ENCODE data around the gene SLC6A19.

SLC6A19 gene

GRCh38 chr5:1181451-1182359 is 19.7 kb upstream of the SLC6A19 start:
- no peak for DNase-seq

DNA sequence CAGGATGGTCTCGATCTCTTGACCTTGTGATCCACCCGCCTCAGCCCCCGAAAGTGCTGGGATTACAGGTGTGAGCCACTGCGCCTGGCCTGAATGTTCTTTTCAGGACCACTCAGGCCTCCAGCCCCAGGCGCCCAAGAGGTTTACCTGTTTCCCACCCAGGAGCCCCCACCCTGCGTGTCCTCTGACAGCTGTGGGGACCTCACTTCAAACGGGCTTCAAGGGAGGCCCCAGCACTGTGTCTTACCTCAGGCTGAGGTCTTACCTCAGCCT is 19.1 kb upstream of the SLC6A19 start:
- no peak for DNase-seq

- DNase-seq, result no peak
These were observed 18.6 kb upstream of the SLC6A19 start for GRCh38 chr5:1182633-1183423.

DNA sequence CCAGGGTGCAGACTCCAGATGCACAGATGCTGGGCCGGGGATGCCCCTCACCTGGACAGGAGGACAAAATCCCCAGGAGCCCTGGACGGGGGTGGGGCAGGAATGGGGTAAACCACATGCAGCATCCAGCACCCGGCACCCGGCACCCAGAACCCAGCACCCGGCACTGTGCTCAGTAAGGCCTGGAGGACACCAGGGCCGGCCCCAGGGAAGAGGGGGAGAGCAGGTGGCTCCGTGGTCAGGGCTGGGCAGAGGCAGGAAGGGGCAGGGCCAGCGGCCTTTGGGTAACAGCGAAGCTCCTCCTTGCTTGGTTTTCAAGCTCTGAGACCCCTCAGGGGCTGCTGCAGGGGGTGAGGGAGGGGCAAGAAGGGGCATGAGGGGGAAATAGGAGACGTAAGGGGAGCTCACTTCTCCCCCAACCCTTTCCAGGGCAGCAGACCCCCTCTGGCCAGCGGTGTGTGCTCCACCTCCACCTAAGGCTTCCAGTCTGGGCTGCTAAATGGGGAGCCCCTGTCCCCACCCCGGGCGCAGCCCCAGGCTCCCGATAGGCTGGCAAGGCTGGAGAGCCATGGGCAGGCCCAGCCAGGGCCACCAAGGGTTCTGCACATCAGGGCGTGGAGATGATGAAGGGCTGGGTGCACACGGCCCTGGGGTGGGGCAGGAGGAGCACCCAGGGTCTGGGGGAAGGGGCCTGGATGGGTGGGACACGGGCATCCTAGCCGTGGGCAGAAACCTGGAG is 17.8 kb upstream of the SLC6A19 start:
- DNase-seq, result no peak

DNA sequence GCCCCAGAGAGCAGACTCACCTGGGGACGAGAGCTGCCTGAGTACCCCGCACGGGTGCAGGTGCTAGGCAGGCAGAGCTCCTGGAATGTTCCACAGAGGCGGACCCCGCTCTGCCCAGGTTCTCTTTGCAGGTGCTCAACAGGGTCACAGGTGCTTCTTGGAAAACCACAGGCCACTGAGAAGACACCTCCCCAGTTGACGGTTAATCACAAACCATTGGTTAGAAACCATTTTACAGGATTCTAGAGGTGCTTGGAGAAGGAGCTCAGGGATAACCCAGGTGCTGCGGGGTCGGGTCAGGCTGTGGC is 17.3 kb upstream of the SLC6A19 start:
- no peak for DNase-seq

DNA sequence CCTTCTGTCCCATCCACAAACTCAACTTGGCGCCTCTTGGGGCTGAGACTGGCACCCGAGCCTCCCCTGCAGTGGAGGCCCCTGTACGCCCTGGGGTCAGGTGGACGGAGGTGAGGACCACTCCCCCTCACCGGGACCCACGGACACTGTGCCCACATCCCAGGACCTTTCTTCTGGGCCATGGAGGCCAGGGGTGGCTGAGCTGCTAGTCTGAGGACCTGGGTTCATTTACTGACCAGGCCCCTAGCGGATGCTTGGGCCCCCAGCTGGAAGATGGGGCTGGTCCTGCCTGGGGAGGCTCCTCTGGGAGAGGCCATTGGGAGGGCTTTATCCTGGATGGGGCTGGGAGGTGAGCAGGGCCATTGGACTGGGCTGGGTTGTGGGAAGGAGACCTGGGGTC is 16.9 kb upstream of the SLC6A19 start:
- no peak for DNase-seq

DNA sequence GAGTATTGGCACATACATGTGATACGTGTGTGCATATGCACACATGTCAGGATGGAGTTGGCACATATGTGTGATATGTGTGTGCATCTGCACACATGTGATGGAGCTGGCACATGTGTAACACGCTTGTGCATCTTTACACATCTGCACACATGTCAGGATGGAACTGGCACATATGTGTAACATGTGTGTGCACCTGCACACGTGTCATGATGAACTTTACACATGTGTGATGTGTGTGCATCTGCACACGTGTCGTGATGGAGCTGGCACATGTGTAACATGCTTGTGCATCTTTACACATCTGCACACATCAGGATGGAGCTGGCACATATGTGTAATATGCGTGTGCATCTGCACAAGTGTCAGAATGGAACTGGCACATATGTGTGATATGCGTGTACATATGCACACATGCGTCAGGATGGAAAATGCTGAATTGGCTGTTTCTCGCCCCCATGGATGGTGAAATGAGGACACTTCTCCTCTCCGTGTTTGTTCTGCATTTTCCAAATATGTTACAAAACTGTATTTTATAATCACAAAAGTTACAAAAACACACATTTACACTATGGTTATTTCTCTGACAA is 16.3 kb upstream of the SLC6A19 start:
- DNase-seq, result no peak

- DNase-seq, result no peak
These were observed 15.6 kb upstream of the SLC6A19 start for GRCh38 chr5:1185629-1186350.

DNA sequence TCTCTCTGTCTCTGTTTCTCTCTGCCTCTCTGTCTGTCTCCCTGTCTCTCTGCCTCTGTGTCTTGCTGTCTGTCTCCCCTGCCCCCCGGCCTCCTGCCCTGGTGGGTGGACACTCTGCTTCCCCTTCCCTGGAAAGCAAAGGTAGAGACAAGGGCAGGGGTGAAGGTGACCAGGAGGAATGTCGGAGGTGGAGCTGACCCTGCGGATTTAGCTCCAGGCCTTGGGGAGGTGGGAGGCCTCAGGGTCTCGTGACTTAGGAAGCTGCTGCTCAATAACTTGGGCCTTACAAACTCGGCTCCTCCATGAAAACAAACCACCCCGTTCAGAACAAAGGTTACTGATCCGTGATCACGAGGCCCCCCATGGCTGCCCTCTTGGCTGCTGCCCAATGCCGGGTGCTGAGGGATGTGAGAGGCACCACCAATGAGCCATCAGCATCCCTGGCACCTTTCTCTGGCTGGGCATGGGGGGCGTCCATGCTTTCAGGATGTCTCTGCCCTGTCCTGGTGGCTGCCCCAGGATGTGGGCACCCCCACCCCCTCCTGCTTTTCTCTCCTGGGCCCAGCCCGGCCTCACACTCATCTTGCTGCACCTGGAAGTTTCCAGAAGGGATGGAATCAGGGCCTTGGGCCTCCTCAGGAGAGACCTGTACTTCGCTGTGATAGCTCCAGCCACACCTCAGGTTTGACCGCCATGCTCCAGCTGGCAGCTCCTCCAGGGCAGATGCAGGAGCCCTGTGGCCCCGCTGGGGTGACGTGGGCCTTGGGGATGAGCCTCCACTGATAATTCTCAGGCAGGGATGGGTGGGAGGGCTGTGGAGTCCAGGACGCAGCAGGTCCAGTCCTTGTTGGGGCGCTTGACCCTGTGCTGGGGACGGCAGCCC is 14.8 kb upstream of the SLC6A19 start:
- no peak for DNase-seq

DNA sequence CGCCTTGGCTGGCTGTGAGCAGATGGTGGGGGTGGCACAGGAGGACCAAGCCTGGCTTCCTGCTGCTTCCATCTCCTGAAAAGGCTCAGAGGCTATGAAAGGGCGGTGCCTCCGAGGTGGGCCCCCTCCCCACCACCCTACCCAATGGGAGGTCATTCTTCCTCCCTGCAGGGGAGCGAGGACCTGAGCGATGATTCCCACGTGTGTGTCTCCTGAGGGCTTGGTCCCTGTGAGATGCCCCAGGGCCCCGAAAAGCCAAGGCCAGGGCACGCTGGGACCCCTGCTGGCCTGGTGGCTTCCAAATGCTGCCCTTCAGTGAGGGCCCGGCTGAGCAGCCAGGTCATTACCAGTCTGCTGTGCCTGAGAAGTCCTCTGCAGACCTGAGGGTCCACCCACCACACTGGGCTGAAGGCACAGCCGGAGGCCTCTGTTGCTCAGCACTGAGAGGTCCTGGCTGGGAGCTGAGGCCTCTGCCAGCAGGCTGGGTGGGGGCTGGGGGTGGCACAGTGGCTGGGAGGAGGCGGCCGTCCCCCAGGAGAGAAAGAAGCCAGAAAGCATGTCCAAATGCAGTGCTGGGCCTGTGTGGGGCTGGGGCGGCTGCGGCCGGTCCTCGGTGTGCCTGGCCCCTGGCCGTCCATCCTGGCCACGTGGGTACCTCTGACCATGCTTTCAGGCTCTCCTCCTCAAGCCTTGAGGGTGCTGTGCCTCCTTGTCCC is 14.0 kb upstream of the SLC6A19 start:
- DNase-seq, result no peak

DNA sequence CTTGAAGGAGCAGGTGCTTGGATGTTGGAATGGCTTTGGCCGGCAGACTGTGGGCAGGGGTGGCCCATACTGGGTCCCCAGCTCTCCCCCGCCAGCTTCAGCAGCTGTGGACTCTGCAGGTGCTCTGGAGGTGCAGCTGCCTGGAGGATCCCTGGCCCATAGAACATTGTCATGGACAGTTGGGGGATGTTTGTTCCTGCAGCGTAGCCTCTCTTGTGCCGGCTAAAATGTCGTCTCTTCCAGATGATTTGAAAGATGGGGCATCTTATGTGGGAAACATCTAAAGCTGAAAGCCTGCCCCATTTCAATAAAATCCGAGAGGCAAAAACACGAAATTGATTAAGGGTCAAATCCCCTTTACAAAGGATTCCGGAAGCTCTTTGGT is 13.5 kb upstream of the SLC6A19 start:
- DNase-seq, result no peak

- DNase-seq, result no peak
These were observed 12.9 kb upstream of the SLC6A19 start for GRCh38 chr5:1188464-1188863.

DNA sequence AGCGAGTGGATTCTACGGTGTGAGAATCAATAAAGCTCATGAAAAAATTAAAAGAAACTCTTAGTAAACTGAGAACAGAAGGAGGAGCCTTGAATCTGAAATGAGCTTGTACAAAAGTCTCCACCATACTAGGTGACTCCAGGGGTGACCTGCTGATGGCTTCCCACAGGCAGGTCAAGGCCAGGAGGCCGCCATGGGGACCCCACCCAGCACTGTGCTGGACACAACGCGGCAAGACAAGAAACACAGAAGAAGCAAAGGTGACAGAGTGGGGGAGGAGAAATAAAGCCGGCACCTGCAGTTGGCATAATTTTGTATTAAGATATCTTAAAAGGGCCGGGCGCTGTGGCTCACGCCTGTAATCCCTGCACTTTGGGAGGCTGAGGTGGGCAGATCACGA is 12.1 kb upstream of the SLC6A19 start:
- DNase-seq, result no peak

DNA sequence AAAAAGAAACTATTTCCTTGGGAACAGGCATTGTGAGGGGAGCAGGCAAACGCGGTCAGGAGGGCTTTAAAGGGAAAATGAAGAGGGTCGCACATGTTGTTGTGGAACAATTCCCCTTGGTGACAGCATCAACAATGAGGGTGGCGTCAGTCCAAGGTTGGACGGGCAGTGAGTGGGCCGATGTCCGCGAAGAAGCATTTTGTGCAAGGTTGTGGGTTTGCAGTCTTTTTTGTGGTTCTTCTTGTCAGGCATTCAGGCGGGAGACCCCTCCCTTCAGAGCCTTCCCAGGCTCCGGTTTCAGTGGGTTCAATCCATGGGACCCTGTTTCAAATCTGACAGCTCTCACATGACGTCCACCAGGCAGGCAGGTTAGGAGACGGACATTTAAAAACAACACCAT is 11.1 kb upstream of the SLC6A19 start:
- no peak for DNase-seq

DNA sequence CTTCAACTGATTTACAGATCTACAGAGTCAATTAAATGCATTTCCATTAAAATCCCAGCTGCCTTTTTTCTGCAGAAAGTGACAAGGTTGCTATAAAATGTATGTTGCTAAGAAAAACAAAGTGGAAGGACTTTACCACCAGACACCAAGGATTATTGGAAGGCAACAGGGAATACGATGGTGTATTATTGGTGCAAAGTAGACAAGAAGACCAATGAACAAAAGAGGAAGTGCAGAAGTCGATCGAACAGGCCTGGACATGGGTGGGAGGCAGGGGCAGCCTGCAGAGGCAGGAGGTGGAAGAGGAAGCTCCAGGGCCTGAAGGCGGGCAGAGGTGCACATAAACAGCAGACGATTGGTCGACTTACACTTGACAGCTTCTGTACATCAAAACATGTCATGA is 10.6 kb upstream of the SLC6A19 start:
- DNase-seq, result no peak

DNA sequence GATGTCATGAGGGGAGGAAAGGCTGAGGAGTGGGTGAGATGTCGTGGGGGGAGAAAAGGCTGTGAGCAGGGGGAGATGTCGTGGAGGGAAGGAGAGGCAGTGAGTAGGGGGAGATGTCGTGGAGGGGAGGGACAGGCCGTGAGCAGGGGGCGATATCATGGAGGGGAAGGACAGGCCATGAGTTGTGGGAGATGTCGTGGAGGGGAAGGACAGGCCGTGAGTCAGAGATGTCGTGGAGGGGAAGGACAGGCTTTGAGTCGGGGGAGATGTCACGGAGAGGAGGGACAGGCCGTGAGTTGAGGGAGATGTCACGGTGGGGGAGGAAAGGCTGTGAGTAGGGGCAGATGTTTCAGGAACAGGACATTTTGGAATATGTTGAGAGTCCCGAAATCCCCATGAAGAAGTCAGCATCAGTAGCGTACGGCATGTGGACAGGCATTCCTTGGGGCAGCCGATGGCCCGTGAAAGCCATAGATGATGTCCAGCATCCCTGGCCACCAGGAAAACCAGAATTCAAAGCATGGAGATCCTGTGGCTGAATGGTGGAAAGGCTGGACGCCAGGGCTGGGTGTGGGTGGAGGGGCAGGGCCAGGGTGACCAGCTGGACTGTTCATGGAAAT is 8.3 kb upstream of the SLC6A19 start:
- no peak for DNase-seq

DNA sequence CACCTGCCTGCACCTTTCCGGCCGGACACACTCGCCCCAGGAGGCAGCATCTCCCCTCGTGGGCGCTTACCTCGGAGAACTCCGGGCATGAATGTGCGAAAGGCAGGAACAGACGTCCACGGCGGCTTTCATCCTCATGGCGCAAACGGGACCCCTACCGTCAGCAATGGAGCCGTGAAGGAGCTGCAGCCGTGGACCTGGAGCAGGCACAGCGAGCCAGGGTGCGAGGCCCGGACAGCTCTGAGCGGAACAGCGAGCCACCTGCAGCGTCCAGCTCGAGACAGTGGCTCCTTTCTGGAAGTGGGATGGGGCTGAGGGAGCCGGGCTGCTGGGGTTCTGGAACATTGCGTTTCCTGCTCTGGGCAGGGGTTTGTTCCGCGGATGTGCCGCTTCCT is 7.8 kb upstream of the SLC6A19 start:
- no peak for DNase-seq

- no peak for DNase-seq
These were observed 7.0 kb upstream of the SLC6A19 start for GRCh38 chr5:1194378-1194777.

DNA sequence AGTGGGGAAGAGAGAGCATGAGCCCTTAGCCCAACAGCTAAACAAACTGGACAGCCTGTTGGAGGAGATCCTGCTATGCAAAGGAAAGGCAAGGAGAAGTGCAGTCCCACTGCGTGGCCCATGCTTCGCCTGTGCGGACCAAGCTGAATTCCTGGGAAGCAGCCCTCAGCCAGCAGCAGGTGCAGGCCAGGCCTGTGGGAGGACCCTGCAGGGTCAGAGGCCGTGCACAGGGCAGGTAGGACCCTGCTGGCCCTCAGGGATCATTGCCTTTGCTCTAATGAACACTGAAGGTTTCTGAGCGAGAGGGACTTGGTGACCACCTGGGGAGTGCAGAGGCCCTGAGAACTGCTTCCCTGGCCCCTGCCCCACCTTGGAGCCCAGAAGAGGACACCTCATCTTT is 6.0 kb upstream of the SLC6A19 start:
- DNase-seq, result no peak

DNA sequence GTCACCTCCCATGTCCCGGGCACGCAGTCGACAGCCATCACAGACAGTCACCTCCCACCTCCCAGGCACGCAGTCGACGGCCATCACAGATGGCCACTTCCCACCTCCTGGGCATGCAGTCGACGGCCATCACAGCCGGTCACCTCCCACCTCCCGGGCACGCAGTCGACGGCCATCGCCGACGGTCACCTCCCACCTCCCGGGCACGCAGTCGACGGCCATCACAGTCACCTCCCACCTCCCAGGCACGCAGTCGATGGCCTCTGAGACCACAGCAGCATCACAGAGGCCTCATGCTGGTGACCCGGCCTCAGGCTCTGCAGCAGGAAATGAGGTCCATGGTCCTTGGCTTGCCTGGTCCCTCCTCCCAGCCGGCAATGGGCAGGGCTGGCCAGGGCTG is 5.5 kb upstream of the SLC6A19 start:
- DNase-seq, result no peak

GRCh38 chr5:1196562-1196961 is 4.8 kb upstream of the SLC6A19 start:
- no peak for DNase-seq

All from NCI-H187 (cell line).